GM06990 (cell line): ENCODE results near the gene PARN.

Source experiments
- DNase-seq: peaks from one replicate; pipeline ENCODE4 v3.0.0-alpha.2; 2011; ENCODE audit not compliant: insufficient read length; ENCODE audit errors: extremely low read depth
- H3K27me3 ChIP-seq: replicated peaks from 2 replicates; pipeline ENCODE4 v1.6.0; 2011; ENCODE audit warnings: low read length; ENCODE audit not compliant: control insufficient read depth, insufficient read depth
- H3K36me3 ChIP-seq: 2 replicates; pipeline ENCODE4 v1.5.1; 2011; ENCODE audit warnings: low read length; ENCODE audit not compliant: control insufficient read depth, insufficient read depth
- H3K4me3 ChIP-seq: replicated peaks from 2 replicates; pipeline ENCODE4 v1.5.1; 2011; ENCODE audit warnings: low read depth, mild to moderate bottlenecking, control low read depth, low read length
- TF ChIP-seq, protein P1 (sequence below): IDR thresholded peaks from 2 replicates; pipeline ENCODE4 v1.5.1; 2011; ENCODE audit warnings: low read length, control low read depth, mild to moderate bottlenecking, inconsistent platforms; ENCODE audit not compliant: insufficient read depth, poor library complexity, severe bottlenecking

Gene PARN

DNA sequence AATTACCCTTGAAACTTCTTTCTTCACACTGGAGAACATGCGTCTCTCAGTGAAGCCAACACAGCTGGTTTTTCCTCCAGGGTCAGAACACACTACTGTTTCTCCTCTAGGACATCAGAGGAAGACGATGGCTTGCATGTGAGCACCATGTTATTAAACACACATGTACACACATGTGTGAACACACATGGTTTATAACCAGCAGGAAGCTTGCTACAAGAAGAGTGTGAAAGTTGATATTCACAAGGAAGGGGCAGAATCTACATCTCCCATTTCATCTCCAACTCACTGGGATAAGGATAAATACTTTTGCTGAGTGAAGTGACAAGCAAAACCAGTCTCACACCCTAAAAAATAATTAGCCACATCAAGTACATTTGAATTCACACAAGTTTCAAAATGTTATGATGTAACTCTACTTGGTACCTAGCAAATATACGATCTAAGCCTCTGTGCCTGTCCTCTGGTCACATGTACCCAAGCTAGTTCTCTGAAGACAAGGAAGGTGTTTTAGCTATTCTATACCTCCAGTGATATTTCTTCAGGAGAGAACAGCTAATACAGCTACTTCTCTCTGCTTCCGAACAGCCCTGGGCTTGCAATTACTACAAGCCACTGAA, 127.7 kb downstream of the PARN start:
- Histone ChIP-seq H3K4me3 (no peak overlapping the region), H3K36me3 (no peaks in the 10 kb centered on the region)
- TF ChIP-seq, protein P1, sequence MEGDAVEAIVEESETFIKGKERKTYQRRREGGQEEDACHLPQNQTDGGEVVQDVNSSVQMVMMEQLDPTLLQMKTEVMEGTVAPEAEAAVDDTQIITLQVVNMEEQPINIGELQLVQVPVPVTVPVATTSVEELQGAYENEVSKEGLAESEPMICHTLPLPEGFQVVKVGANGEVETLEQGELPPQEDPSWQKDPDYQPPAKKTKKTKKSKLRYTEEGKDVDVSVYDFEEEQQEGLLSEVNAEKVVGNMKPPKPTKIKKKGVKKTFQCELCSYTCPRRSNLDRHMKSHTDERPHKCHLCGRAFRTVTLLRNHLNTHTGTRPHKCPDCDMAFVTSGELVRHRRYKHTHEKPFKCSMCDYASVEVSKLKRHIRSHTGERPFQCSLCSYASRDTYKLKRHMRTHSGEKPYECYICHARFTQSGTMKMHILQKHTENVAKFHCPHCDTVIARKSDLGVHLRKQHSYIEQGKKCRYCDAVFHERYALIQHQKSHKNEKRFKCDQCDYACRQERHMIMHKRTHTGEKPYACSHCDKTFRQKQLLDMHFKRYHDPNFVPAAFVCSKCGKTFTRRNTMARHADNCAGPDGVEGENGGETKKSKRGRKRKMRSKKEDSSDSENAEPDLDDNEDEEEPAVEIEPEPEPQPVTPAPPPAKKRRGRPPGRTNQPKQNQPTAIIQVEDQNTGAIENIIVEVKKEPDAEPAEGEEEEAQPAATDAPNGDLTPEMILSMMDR, result no peak

DNA sequence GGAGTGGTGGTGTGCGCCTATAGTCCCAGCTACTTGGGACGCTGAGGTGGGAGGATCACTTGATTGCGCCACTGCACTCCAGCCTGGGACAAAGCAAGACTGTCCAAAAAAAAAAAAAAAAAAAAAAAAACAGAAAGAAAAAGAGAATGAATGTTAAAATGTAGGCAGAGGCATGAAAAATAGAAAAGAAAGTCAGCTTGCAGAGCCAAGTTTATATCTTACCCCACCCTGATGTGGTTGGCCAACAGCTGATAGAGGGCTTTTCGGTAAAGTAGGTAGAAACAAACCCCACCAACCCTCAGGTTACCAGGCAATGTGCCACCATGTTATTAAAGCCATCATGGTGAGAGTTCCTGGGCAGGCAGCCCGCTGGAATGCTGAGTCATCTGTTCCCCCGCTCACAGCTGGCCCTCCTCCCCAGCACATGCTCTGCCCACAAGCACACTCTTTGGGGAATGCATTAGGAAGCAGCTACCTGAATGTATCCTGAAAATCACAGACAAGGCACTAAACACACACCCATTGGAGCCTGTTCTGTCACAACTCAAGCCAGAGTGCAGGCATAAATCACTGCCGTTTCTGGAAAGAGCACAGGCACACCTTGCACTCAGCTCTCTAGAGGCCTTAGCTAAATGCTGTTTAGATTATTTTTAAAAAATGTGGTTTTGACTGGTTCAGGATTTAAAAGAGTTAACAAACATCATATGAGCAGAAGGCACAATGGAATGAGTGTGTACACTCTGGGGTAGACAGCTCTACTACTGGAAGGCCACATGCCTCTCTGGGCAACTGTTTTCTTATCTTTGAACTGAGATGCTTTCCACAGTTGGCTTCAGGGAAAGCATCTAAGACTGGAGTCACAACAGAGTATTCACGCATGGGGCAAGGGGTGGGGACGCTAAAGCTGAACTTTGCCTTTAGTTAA, 128.5 kb downstream of the PARN start:
- no peak overlapping the region for H3K4me3 ChIP-seq
- TF ChIP-seq, protein P1, result no peak
- H3K36me3 ChIP-seq, result no peaks in the 10 kb centered on the region; the same call in 1 of the 2 replicates
- peak; percentile 62 for DNase-seq
- H3K27me3 ChIP-seq, result no peaks in the 10 kb centered on the region

More for the DNA sequence above, 127.7 kb downstream of the PARN start:
- H3K27me3 ChIP-seq, result no peaks in the 10 kb centered on the region
- no peak for DNase-seq

DNA sequence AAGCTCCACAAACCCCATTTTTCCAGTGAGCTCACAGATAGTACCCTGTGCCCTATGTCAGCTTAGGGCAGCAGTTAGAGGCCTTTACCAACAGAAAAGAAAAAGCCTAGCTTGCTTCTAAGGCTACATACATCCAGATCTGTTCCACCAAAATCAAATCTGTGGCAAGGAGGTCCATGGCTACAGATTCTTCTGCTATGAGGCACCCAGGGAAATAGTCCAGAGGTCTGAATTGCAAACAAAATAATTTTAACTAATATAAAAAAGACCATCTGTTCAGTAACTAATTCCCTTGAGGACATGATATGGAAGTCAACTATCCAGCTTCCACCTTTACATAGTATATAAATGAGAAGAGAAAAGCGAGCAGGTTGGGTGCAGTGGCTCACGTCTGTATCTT, 129.3 kb downstream of the PARN start:
- no peak for DNase-seq
- Histone ChIP-seq H3K27me3 (no peaks in the 10 kb centered on the region), H3K36me3 (peaks cover under 1% of the 10 kb centered on the region; the same call in 1 of the 2 replicates), H3K4me3 (no peak overlapping the region)
- TF ChIP-seq, protein P1, result no peak

DNA sequence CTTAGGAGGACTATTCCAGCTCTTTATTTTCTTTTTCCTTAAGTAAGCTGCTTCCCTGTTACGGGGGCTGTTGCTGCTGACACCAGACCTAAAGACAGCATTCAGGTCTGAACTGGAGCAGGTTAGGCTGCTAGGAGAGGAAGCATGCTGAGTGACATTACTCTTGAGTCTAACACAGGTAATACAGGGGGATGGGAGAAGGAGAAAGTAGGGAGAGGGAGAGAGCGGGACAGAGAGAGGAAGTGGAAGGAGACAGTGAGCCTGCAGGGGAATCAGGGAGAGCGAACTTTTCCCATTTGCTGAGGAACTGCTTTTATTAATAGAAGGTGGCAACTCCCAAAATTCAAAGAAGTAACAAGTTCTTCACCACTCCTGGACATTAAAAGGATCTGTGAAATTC, 130.9 kb downstream of the PARN start:
- DNase-seq, result no peak
- Histone ChIP-seq H3K27me3 (no peaks in the 10 kb centered on the region), H3K36me3 (peaks cover 9% of the 10 kb centered on the region), H3K4me3 (no peak overlapping the region)
- TF ChIP-seq, protein P1, result no peak

DNA sequence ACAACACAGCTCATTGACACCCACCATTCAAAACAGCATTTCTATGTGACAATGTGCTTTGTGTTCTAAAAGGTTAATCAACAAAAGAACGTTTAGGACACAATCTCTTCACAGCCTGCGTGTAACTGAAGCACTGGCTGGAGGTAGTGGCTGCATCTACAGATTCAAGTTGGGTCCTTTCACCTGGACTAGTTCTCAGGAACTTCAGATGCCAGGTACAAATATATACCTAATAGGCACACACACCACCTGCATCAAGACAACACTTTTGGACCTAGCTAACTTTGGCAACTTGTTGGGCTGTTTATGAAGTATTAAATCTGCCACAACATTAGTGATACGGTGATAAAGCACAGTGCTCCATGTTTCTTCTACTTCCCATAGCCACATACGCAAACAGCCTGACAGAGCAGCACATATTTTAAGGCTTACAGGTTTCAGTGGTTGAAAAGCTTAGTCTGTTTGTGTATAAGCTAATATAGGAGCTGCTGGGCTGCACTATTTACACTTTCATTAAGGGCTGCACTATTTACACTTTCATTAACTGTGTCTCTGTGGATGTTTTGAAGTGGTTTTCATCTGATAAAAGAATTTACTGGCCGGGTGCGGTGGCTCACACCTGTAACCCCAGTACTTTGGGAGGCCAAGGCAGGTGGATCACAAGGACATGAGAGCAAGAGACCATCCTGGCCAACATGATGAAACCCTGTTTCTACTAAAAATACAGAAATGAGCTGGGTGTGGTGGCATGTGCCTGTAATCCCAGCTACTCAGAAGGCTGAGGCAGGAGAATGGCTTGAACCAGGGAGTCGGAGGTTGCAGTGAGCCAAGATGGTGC, 132.6 kb downstream of the PARN start:
- DNase-seq, result no peak
- no peaks in the 10 kb centered on the region for H3K27me3 ChIP-seq
- TF ChIP-seq, protein P1, result no peak
- peaks cover 9% of the 10 kb centered on the region for H3K36me3 ChIP-seq
- H3K4me3 ChIP-seq, result no peak overlapping the region
